ENCODE measurements around the gene ICOSLG. TPM values are rescaled to one million over a fixed set of nuclear protein-coding genes. Genes with fewer than 3 reads are reported as not detected.
A peak's percentile ranks its signal among the peaks of the same experiment; 100 is the strongest.

Gene ICOSLG
- total and polyA plus RNA-seq, 2 experiments from 2014 or later, result 1.3 to 4.6 TPM

- peak; percentile 59 for DNase-seq (ENCODE audit: low spot score)
Measured at GRCh38 chr21:44285138-44285992, 44.6 kb upstream of the ICOSLG start, which contains the start of gene AIRE. AIRE (plus strand) TSS chr21:44285876; CDS start chr21:44286007, 131 bp downstream.

More at GRCh38 chr21:44285138-44285992, 44.6 kb upstream of the ICOSLG start, which contains the start of gene AIRE:
- peaks cover 5% of the 10 kb centered on the region for H3K4me1 ChIP-seq (ENCODE audit: insufficient read depth)
- Mint-ChIP-seq H3K9me3 (no peaks in the 10 kb centered on the region), H3K27ac (no peak within 1 kb of the TSS), H3K4me3 (peak within 1 kb of the TSS; percentile 58; the same call in 2 of the 3 replicates), H3K27me3 (ENCODE audit: insufficient read depth, low read depth, poor library complexity) (peaks cover 11% of the 10 kb centered on the region), H3K4me1 (peaks cover 16% of the 10 kb centered on the region), H3K36me3 (ENCODE audit: low read depth) (no peaks in the 10 kb centered on the region)
- no peak within 1 kb of the TSS for H3K27ac ChIP-seq (ENCODE audit: low read depth)
- ATAC-seq, result peak; percentile 59
- no peaks in the 10 kb centered on the region for H4K20me1 ChIP-seq (replicated peaks; ENCODE audit: insufficient read depth)
- peak within 1 kb of the TSS; percentile 90 for H2AFZ ChIP-seq
- no peaks in the 10 kb centered on the region for H3K36me3 ChIP-seq (ENCODE audit: insufficient read depth)
- H3K79me2 ChIP-seq (replicated peaks; ENCODE audit: insufficient read depth), result no peaks in the 10 kb centered on the region
- peak within 1 kb of the TSS; percentile 80 for H3K4me2 ChIP-seq
- TF ChIP-seq ZNF114 (CRISPR knock-in tag; IDR thresholded peaks at IDR 0.05), result no peak
- TF ChIP-seq REST (IDR thresholded peaks at IDR 0.05; ENCODE audit: unreplicated experiment), result no peak
- TF ChIP-seq STAT1 (IDR thresholded peaks at IDR 0.05; ENCODE audit: unreplicated experiment), result no peak
- no peak for TF ChIP-seq EZH2 (IDR thresholded peaks at IDR 0.05; ENCODE audit: low read depth, unreplicated experiment)
- TF ChIP-seq CTCF (conservative IDR thresholded peaks at IDR 0.05; ENCODE audit: low read depth in 2 of 2), result no peak
- H3F3A ChIP-seq (replicated peaks; ENCODE audit: low read depth), result no peaks in the 10 kb centered on the region
- peaks cover 11% of the 10 kb centered on the region; the same call in 1 of the 2 replicates for H3K27me3 ChIP-seq (ENCODE audit: insufficient read depth)
- H3K4me3 ChIP-seq, result peak within 1 kb of the TSS; percentile 57
- no peaks in the 10 kb centered on the region for H3K9me2 ChIP-seq (ENCODE audit: insufficient read depth)

Data from GM23338 (cell line).